ENCODE results near the gene HMCN1. TPM values are rescaled to one million over a fixed set of nuclear protein-coding genes. Genes with fewer than 3 reads are reported as not detected.

The HMCN1 gene
- total RNA-seq, 4 donors from 2014 or later, result 1.0 to 8.1 (median 2.5) TPM

GRCh38 chr1:186002406-186002805, 268.2 kb downstream of the HMCN1 start:
- intact Hi-C loops (cut with DNase I; ENCODE audit: low total_unique reads), result no loop called here
- TF ChIP-seq POLR2A (IDR thresholded peaks at IDR 0.05) (no peak), CTCF (IDR thresholded peaks at IDR 0.05) (no peak)
- 92 to 95% methylated on average over 2 of the region's 2 CpGs for WGBS, 2 donors

GRCh38 chr1:186009039-186009737, 275.0 kb downstream of the HMCN1 start:
- 39 to 42% methylated on average over 1 of the region's 1 CpG for WGBS, 2 donors
- no peak for DNase-seq (ENCODE audit: low spot score in 2 of 2)
- no peak overlapping the region for H3K4me3 ChIP-seq (ENCODE audit: low read depth, poor library complexity, severe bottlenecking)
- intact Hi-C loops (cut with DNase I; ENCODE audit: low total_unique reads), result no loop called here
- TF ChIP-seq CTCF (IDR thresholded peaks at IDR 0.05), result no peak
- no peak for TF ChIP-seq POLR2A (IDR thresholded peaks at IDR 0.05)

More at GRCh38 chr1:186002406-186002805, 268.2 kb downstream of the HMCN1 start:
- no peak overlapping the region for H3K4me3 ChIP-seq (ENCODE audit: low read depth, poor library complexity, severe bottlenecking)
- DNase-seq (ENCODE audit: low spot score in 2 of 2), result no peak

DNA sequence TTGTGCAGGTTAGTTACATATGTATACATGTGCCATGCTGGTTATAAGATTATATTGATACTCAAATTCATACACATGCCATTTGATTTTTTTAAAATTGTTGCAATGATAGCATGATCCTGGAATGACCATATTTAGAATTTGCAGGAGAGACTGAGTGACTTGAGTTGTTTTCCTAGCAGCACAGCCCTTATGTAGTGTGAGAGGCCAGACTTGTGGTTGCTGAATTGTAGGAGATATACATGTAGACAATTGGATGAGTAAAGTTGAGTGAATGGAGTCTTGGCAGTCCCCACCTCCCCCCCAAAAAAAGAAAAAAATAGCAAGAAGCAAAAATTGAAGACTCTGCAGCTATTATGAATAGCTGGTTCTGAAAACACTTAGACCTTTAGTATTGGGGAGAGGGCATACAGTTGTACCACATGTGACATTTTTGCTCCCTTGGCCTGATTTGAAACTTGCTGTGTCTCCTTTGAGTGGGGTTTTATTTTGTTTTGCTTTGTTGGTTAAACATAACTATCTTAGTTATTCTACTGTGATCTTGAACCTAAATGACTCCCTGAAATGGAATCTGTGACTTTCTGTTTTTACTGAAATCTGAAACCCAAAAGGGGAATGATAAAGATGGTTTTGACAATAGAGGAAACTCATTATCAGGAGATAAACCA, 280.3 kb downstream of the HMCN1 start:
- no peak for DNase-seq (ENCODE audit: low spot score in 2 of 2)
- TF ChIP-seq CTCF (IDR thresholded peaks at IDR 0.05), result no peak
- TF ChIP-seq POLR2A (IDR thresholded peaks at IDR 0.05), result no peak
- H3K4me3 ChIP-seq (ENCODE audit: low read depth, poor library complexity, severe bottlenecking), result no peak overlapping the region
- intact Hi-C loops (cut with DNase I; ENCODE audit: low total_unique reads), result no loop called here

DNA sequence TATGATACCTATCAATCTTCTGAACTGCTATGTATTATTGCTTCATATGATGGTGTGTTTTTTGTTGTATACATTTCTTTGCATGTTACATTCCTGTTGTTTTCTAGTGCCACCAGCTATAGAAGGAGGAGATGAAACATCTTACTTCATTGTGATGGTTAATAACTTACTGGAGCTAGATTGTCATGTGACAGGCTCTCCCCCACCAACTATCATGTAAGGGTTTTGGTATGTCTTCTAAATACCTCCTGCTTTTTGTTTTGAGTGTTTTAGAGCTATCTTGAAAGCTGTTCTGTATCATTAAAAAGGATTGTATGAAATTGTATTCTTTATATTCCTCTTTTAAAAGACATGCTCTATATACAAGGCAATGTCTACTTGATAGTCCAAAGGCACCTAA, 282.7 kb downstream of the HMCN1 start:
- intact Hi-C loops (cut with DNase I; ENCODE audit: low total_unique reads), result no loop called here
- no peak for DNase-seq (ENCODE audit: low spot score in 2 of 2)
- no peak overlapping the region for H3K4me3 ChIP-seq (ENCODE audit: low read depth, poor library complexity, severe bottlenecking)
- TF ChIP-seq POLR2A (IDR thresholded peaks at IDR 0.05) (no peak), CTCF (IDR thresholded peaks at IDR 0.05) (no peak)

DNA sequence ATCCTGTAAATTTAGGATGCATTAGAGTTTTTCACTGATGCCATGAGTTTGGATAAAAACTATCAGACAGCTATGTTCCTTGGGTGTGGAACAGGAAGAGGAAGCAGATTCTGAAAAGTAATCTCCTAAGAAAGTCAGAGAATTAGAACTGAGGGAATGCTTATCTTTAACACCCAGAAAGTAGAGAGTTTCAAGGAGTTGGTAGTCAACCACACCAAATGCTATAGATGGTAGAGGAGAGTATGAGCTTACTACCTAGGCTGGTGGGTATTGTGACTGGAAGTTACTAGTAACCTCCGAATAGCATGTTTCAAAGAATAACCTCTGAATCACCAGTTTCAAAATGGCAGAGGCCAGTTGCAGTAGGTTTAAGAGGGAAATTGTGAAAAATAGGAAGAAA, 288.0 kb downstream of the HMCN1 start:
- no peak overlapping the region for H3K4me3 ChIP-seq (ENCODE audit: low read depth, poor library complexity, severe bottlenecking)
- DNase-seq (ENCODE audit: low spot score in 2 of 2), result no peak
- intact Hi-C loops (cut with DNase I; ENCODE audit: low total_unique reads), result no loop called here
- WGBS, 2 donors, result 90 to 97% methylated on average over 1 of the region's 1 CpG
- TF ChIP-seq POLR2A (IDR thresholded peaks at IDR 0.05) (no peak), CTCF (IDR thresholded peaks at IDR 0.05) (no peak)

Data from lower leg skin (tissue), 4 donors.